Suprapubic skin (tissue), 3 donors: ENCODE results near the gene PRKCE.

Experiments used
- POLR2A ChIP-seq, 2 donors: fragments of 450-650 bp; IDR thresholded peaks; one replicate each; pipeline ENCODE4 v1.6.1; 2017; ENCODE audit warnings: antibody characterized with exemption in 2 of 2, mild to moderate bottlenecking in 2 of 2, moderate library complexity in 2 of 2
- TF ChIP-seq, protein P1 (sequence below), 2 donors: fragments of 200-600 bp in 1 of 2; fragments of 450-650 bp in 1 of 2; sonication (generic) in 1 of 2; IDR thresholded peaks; one replicate each; pipeline ENCODE4 v1.5.1; 2016 to 2019; ENCODE audit warnings: antibody characterized with exemption in 2 of 2, mild to moderate bottlenecking in 1 of 2, moderate library complexity in 1 of 2

GRCh38 chr2:45741161-45741850 lies 89.8 kb downstream of the PRKCE start:
- TF ChIP-seq, protein P1, sequence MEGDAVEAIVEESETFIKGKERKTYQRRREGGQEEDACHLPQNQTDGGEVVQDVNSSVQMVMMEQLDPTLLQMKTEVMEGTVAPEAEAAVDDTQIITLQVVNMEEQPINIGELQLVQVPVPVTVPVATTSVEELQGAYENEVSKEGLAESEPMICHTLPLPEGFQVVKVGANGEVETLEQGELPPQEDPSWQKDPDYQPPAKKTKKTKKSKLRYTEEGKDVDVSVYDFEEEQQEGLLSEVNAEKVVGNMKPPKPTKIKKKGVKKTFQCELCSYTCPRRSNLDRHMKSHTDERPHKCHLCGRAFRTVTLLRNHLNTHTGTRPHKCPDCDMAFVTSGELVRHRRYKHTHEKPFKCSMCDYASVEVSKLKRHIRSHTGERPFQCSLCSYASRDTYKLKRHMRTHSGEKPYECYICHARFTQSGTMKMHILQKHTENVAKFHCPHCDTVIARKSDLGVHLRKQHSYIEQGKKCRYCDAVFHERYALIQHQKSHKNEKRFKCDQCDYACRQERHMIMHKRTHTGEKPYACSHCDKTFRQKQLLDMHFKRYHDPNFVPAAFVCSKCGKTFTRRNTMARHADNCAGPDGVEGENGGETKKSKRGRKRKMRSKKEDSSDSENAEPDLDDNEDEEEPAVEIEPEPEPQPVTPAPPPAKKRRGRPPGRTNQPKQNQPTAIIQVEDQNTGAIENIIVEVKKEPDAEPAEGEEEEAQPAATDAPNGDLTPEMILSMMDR (IDR thresholded peaks at IDR 0.05) = no peak
- no peak for TF ChIP-seq POLR2A (IDR thresholded peaks at IDR 0.05)
